NCI-H446 (cell line): ENCODE data around the gene VKORC1L1.
"Not testable (repeated sequence)": the region's sequence is repeated elsewhere in the genome, so short reads cannot be mapped to it uniquely, and the experiment has no call there.

Experiments
- DNase-seq, 2 experiments: peaks; one replicate each; lab custom pipeline; 2025; lab: John Stamatoyannopoulos, UW

The VKORC1L1 gene

DNA sequence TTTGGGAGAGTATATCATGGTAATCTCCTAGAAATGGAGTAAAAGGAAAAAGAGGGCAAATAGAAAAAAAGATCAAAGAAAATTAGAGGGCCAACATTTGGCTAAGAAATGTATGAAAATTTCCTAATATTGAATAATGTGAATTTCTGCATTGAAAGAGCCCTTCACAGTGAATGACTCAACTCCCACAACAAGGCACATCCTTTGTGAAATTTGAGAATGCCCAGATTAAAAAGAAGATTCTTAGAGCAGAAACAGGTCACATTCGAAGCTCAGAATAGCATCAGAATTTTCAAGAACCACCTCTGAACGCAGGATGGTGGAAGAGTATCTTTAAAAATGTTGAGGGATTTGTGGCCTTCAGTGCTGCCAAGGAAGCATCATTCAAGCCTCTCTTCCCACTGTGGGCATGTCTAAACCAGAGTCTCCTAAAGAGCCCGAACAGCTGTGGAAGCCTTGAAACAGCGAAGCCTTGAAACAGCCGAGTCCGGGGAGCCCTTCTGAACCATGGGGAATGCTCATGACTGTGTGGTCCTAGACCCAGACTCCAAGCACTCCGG lies 65.5 kb downstream of the VKORC1L1 start:
- no peak for DNase-seq

DNA sequence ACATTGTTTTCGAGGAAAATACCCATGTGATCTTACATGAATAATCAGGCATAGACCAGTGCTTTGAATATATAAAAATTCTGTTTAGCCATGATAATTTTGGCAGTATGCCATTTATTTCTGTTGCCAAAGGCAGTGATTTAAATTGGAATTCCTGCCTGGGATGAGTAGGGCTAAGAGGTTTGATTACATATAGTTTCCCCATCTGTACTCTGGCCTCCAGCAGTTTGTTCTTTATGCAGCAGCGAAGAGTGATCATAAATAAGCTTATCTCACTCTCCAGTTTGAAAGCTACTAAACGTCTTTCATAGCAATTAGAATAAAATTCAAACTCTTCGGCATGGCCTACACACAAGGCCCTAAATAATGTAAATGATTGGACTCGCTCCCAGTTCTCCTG lies 72.9 kb downstream of the VKORC1L1 start:
- not testable (repeated sequence) for DNase-seq

DNA sequence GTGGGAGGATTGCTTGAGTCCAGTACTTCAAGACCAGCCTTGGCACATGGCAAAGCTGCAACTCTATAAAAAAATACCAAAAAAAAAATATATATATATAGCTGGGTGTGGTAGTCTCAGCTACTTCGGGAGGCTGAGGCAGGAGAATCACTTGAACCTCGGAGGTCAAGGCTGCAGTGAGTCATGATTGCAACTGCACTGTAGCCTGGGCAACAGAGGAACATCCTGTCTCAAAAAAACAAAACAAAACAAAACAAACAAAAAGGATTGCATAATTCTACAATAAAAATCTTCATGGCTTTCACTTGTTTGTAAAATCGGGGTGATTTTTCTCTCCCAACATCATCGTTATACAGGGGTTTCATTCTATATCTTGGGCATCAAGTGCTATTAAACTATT lies 74.0 kb downstream of the VKORC1L1 start:
- no peak for DNase-seq

DNA sequence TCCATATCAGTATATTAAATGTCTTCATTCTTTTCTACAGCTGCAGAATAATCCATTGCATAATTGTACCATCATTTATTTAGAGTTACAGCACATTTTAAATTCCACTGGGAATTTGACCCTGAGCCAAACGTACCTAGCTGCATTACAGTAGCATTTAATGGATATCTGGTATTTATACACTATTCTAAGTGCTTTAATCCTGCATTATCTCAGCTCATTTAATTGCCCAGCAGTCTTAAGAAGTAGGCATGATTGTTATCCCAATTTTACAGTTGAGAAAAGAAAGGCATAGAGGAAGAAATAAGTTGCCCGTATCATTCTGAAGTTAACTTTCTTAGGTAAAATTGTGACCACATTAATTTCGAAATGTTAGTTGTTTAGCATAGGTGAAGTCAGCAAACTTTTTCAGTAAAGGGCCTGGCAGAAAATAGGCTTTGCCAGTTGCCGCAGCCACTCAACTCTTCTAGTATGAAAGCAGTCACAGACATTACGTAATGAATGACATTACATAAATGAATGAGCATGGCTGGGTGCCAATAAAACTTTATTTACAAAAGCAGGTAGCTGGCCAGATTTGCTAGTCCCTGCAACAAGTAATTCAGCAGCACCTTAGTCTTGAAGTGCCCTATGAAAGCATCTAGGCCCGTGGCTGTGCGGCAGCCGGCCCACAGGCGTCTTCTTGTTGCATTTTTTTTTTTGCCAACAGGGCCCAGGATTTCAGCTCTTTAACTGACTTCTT lies 79.1 kb downstream of the VKORC1L1 start:
- peak in 1 of 2 experiments; percentile 9 for DNase-seq

DNA sequence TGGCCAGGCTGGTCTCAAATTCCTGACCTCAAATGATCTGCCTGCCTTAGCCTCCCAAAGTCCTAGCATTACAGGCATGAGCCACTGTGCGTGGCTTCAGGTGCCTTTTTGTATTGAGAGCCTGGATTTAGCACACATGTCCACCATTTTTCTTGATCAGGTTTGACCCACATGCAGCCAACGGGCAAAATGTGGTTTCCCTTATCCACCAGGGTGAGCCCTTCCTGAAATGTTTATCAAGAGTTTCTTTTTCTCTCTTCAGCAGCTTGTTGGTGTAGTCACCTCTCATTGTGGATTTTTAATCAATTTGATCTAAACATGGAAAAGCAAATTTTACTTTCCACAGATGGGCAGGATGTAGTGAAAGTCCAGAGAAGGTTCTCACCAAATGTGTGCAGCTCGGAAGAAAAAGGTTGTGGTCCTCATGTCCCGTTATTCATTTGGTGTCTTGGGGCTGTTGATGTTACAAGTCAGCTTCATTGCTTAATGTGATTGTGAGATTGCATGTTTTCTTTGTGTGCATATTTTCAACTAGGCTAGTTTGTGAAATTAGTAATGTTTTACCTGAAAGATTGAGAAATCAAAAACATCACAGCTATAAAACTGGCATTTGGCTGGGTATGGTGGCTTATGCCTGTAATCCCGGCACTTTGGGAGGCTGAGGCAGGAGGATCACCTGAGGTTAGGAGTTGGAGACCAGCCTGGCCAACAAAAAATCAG lies 80.3 kb downstream of the VKORC1L1 start:
- DNase-seq = no peak

DNA sequence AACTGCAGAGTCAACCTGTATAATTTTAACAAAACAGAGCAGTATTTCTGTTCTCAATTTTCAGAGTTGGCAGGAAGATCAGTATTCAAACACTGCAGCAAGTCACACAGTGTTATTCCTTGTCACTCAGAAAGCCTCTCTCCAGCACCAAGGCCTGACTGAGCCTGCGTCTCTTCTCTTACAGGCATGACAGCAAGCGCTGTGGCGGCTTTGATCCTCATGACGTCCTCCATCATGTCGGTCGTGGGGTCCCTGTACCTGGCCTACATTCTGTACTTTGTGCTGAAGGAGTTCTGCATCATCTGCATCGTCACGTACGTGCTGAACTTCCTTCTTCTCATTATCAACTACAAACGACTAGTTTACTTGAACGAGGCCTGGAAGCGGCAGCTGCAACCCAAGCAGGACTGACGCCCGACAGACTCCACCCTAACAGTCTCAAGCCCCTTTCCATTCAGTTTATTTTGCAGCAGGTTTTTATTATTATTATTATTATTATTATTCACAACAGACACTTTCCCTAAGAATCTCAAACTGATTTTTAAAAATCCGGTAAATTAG lies 81.1 kb downstream of the VKORC1L1 start:
- no peak for DNase-seq

DNA sequence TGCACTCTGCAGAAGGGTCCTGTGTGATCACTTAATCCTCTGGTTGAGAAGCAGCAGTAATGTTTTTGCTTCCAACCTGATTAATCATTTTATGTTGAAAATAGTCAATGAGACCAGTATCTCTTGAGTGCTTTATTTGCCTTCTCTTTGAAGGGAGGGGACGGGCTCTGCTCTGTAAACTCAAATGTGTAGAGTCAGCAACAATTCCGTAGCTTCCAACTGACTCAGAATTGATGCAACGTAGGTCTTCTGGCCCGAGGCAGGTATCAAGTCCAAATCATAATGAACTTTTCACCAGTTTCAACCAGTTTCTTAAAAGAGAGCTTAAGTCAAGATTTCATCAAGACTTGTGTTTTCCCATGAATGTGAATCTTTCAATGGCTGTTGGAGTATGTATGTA lies 82.8 kb downstream of the VKORC1L1 start:
- no peak for DNase-seq

DNA sequence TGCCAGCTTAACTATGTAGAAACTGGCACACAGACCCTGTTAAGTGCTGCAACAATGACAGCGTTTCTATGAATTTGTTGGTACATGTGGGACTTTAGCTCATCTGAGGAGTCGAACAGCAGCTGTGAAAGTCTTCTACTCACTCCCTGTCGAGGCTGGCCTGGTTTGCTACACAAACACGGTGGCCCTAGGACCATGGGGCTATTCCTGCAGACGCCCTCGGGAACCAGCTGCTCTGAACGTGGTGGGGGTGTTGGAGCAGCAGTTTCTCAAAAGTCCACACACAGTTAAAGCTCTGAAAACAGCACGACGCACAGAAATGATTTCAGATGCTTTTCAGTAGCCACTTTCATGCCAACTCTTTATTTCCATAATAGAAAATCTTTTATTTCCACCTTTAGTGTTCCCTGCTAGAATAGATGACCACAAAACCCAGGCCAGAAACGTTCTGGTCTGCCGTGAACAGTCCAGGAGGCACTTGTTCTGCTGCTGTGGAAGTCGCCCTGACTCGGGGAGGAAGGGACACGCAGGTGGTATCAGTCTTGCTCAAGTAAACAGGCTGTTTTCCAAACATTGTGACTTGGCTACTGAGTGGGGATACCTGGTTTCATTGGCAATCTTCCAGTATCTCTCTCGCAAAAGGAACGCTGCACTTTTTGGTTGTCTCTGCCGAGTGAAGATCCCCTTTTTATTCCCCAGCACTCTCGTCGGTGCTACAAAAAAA lies 87.6 kb downstream of the VKORC1L1 start:
- DNase-seq = no peak

DNA sequence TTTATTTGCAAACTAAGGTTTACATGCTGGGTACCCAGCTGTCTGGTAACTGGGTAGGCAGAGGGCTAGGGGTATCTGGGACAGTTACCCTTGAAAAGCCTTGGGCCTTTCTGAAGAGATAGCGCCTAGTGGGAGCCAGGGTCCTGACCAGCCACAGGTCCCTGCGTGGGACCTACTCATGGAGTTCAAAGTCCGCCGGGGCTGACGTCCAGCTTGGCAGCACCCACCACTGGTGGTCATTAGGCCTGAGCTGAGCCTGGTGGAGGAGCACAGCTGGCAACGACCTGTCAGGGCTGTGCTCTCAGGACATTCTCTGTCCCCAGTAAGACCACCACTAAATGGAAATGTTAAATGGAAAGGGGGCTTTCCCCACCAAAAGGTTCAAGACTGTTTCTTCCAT lies 89.2 kb downstream of the VKORC1L1 start:
- no peak for DNase-seq

DNA sequence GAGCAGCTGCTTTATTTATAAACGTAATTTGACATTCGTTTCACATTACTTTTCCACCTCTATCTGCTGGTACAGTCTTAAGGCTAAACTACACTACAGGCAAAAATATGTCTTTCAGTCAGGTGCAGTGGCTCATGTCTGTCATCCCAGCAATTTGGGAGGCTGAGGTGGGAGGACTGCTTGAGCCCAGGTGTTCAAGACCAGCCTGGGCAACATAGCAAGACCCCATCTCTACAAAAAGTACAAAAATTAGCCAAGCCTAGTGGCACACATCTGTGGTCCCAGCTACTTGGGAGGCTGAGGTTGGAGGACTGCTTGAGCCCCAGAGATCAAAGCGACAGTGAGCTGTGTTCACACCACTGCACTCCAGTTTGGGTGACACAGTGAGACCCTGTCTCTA lies 91.8 kb downstream of the VKORC1L1 start:
- DNase-seq = not testable (repeated sequence)

DNA sequence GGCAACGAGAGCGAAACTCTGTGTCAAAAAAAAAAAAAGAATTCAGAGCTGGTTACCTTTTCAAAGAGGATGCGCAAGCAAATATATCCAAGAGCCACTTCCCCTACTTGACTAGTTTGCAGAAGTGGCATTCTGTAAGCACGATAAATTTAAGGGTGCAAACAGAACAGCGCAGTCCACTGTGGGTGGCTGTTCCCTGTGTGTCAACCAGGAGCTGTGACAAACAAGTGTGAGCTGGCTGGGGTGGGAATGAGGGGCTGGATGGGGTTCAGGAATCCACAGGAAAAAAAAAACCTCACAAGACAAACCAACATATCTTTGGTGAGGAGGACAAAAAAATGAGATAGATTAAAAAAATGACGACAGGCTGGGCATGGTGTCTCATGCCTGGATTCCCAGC lies 93.3 kb downstream of the VKORC1L1 start:
- no peak for DNase-seq

DNA sequence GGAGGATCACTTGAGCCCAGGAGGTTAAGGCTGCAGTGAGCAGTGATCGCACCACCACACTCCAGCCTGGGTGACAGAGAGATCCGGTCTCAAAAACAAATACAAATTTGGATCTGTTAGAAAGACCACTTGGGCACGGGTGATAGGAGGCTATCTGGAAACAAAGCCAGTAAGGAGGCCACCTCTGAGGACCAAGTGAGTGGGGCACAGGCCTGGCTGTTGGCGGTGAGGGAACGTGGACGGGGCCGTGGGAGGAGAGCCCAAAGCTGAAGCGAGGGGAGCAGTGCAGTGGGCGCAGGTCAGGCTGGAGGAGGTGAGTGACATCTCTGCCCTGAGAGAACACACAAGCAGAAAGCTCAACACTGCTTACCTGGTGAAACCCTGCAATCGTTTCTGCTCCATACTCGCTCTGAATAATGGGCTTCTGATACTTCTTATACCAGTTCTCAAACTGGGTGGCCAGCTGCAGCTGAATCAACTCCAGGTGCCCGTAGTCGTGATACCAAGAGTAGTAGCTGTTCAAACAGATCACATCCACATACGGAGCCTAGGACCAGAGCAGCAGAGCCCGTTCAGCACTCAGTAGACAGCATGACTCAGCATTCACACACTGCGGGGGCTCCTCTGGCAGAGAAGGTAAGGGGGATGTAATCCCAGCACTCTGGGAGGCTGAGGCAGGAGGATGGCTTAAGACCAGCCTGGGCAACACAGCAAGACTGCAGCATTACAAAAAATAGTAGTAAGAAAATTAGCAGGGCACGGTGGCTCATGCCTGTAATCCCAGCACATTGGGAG lies 94.7 kb downstream of the VKORC1L1 start:
- no peak for DNase-seq

DNA sequence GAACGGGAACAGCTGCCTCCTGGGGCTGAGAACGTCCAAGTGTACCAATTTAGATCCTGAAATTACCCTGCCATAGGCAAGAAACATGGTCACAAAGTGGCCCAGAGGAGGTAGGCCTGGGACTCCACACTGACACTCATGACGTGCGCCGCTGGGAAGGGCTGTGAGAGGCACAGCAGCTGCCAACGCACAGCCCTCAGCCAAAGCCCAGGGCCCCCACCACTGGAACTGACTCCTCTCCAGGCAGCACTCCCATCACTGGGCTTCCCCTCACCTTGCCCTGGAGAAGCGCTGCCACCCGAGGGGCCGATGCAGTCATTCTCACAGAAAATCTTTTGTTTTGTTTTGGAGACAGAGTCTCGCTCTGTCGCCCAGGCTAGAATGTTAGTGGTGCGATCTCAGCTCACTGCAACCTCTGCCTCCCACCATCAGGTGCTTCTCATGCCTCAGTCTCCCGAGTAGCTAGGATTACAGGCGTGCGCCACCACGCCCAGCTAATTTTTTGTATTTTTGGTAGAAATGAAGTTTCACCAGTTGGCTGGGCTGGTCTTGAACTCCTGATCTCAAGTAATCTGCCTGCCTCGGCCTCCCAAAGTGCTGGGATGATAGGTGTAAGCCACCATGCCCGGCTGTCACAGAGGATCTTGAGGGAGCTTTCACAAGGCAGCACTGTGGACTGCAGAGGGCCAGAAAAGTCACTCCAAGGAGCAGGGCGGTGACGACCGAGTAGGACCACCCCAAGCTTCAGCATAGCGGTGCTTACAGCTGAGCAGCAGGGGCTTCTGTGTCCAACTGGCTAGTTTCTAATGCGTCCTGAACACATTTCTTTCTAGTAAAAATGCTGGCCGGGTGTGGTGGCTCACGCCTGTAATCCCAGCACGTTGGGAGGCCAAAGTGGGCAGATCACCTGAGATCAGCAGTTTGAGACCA lies 95.6 kb downstream of the VKORC1L1 start:
- no peak for DNase-seq

DNA sequence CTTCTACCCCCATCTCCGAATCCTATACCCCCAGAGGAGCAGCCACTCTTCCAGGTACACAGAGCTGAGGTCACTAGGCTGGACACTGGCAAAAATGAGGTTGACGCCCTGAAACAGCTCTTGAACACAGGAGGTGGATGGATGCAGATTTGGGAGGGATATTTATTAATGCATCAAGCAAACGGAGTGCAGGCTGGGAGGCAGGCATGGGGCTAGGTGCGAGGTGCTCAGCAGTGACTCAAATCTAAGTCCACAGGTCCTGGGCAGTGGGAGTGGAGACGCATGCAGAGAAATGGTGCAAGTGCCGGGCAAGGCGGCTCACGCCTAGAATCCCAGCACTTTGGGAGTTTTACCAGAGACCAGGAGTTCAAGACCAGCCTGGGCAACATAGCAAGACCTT lies 98.1 kb downstream of the VKORC1L1 start:
- DNase-seq = no peak

DNA sequence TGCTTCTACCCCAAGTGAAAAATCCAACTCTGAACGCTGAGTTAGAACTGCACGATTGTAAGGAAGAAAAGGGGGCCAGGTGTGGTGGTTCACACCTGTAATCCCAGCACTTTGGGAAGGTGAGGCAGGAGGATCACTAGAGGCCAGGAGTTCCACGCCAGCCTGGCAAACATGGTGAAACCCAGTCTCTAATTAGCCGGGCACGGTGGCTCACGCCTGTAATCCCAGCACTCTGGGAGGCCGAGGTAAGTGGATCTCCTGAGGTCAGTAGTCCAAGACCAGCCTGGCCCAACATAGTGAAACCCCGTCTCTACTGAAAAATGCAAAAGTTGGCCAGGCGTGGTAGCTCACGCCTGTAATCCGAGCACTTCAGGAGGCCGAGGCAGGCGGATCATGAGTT lies 100.1 kb downstream of the VKORC1L1 start:
- DNase-seq = no peak

DNA sequence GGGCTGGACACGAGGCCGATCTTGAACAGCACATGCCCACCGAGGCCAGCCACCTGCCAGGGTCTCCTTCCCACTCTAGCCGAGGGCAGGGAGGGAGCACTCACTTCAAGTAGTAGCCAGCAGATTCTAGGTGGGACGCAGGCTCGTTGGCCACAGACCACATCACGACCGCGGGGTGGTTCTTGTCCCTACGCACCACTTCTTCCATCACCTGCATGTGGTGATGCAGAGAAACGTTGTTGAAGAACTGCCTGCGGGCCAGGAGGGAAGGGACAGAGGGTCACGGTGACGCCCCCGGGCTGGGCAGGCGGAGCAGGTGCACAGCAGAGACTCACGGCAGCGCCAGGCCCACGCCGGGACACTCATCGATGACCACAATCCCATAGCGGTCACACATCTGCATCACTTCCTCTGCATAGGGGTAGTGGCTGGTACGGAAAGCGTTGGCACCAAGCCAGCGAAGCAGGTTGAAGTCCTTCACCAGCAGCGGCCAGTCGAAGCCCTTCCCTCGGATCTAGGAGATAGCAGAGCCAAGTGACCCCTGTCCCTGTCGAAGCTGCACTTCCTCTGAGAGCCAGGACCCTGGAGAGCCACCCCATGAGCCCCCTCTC lies 101.4 kb downstream of the VKORC1L1 start:
- no peak for DNase-seq

DNA sequence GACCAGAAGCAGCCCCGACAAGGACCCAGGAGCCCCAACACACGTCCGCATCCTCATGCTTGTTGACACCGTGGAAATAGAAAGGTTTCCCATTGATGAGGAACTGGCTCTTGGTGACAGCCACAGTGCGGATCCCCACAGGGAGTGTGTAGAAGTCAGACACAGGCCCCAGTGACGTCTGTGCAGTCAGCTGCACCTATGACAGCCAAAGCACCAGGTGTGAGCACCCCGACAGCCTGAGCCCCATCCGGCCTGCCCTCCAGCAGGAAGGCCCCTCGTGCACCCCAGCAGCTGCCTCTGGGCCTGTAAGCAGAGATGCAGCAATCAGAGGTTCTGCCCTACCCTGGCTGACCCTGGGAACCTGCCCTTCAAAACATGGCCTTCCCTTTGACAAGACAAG lies 102.0 kb downstream of the VKORC1L1 start:
- no peak for DNase-seq

DNA sequence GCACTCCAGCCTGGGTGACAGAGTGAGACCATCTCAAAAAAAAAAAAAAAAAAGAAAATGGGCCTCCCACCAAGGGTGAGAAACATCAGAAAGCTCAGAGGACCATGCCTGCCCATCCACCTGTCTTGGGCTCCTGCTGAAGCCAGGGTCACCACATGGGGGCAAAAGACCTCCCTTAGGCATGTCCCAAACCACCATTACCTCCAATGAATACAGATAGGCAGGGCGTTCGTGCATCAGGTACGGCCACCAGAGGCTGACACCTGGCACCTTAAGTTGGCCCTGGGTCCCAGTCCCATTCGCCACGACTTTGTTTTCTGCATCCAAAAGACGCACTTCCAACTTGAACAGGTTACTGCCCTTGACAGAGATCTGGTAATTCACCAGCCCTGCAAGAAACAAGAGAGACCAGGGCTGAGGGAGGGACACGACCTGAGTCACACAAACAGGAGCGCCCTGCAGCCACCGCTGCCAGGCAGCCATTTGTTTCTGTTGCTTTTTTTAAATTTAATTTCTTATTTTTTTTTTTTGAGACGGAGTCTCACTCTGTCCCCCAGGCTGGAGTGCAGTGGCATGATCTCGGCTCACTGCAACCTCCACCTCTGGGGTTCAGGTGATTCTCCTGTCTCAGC lies 103.1 kb downstream of the VKORC1L1 start:
- no peak for DNase-seq

DNA sequence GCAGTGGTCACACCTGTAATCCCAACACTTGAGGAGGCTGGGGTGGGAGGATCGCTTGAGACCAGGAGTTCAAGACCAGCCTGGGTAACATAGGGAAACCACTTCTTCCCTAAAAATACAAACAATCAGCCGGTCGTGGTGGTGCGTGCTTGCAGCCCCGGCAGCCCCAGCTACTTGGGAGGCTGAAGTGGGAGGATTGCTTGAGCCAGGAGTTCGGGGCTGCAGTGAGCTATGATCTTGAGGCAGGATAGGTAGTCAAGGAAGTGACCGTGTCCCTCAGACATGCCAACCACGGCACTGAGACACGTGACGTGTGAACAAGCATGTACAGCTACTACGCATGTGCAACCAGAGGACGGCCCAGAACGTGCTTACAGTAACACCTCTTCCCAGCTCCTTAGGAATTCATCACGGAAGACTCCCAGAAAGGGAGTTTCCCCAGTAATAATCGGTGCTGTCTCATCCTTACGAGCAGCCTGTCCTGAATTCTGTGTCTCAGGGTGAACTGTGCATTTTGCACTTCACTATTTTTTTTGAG lies 103.9 kb downstream of the VKORC1L1 start:
- no peak for DNase-seq
